SK-N-SH (cell line): ENCODE data around the gene PAPLN. TPM values are rescaled to one million over a fixed set of nuclear protein-coding genes. Genes with fewer than 3 reads are reported as not detected.

Source experiments
- CTCF ChIA-PET: fragments of 300-600, 350-600 bp; formaldehyde crosslinking; extraction: SDS; loops from one replicate; lab custom pipeline; 2021; lab: Yijun Ruan, JAX
- POLR2A ChIA-PET: fragments of 350-600 bp; sonication (Branson Sonifier 250); formaldehyde crosslinking; extraction: SDS; loops from one replicate; lab custom pipeline; 2020; ENCODE audit warnings: antibody characterized with exemption, inconsistent platforms; lab: Yijun Ruan, JAX
- DNase-seq: peaks from one replicate; pipeline ENCODE4 v3.0.0; 2012
- H2AFZ ChIP-seq: fragments of 200-600 bp; sonication (generic); 2 replicates; pipeline ENCODE4 v1.8.1; 2016; ENCODE audit warnings: antibody characterized with exemption, mild to moderate bottlenecking, low read depth
- H3F3A ChIP-seq: fragments of 200-600 bp; sonication (generic); replicated peaks from 2 replicates; pipeline ENCODE3; 2016; ENCODE audit warnings: antibody characterized with exemption, mild to moderate bottlenecking; ENCODE audit not compliant: insufficient read depth
- H3K27ac ChIP-seq, 2 experiments: fragments of 200-500 bp in 1 of 2; fragments of 200-600 bp in 1 of 2; sonication (Bioruptor generic) in 1 of 2; sonication (generic), shearing (Covaris generic) in 1 of 2; 2 replicates each; pipeline versions ENCODE4 v1.5.1 to v1.6.1; 2014 to 2016; ENCODE audit warnings: low read depth in 2 of 2, inconsistent platforms in 1 of 2, low read length in 1 of 2, mild to moderate bottlenecking in 1 of 2, mixed read lengths in 1 of 2
- H3K27me3 ChIP-seq: fragments of 200-600 bp; sonication (generic), shearing (Covaris generic); 2 replicates; pipeline ENCODE4 v1.6.1; 2016; ENCODE audit warnings: mixed run types; ENCODE audit not compliant: insufficient read depth
- H3K36me3 ChIP-seq, 2 experiments: fragments of 200-500 bp in 1 of 2; fragments of 200-600 bp in 1 of 2; sonication (Bioruptor generic) in 1 of 2; sonication (generic) in 1 of 2; replicated peaks in 1 of 2; 2 replicates each; pipeline versions ENCODE3 to v1.5.1; 2014 to 2016; ENCODE audit warnings: low read length in 1 of 2, mild to moderate bottlenecking in 1 of 2; ENCODE audit not compliant: insufficient read depth in 2 of 2, control insufficient read depth in 1 of 2
- H3K4me1 ChIP-seq, 2 experiments: fragments of 200-500 bp in 1 of 2; fragments of 200-600 bp in 1 of 2; sonication (Bioruptor generic) in 1 of 2; sonication (generic), shearing (Covaris generic) in 1 of 2; 2 replicates each; pipeline versions ENCODE4 v1.5.1 to v1.6.1; 2014 to 2016; ENCODE audit warnings: low read depth in 1 of 2, low read length in 1 of 2, mixed run types in 1 of 2; ENCODE audit not compliant: insufficient read depth in 2 of 2, control insufficient read depth in 1 of 2
- H3K4me2 ChIP-seq: fragments of 200-600 bp; sonication (generic), shearing (Covaris generic); 2 replicates; pipeline ENCODE4 v1.6.1; 2017; ENCODE audit warnings: mixed run types
- H3K4me3 ChIP-seq, 2 experiments: fragments of 200-500 bp in 1 of 2; fragments of 200-600 bp in 1 of 2; sonication (Bioruptor generic) in 1 of 2; sonication (generic), shearing (Covaris generic) in 1 of 2; 2 replicates each; pipeline versions ENCODE4 v1.5.1 to v1.8.1; 2014 to 2016; ENCODE audit warnings: low read depth in 2 of 2, inconsistent platforms in 1 of 2, low read length in 1 of 2, mild to moderate bottlenecking in 1 of 2, mixed read lengths in 1 of 2, moderate library complexity in 1 of 2
- H3K79me2 ChIP-seq: fragments of 200-600 bp; sonication (generic); 2 replicates; pipeline ENCODE4 v1.8.1; 2017; ENCODE audit warnings: mild to moderate bottlenecking; ENCODE audit not compliant: insufficient read depth
- H3K9ac ChIP-seq: fragments of 200-600 bp; sonication (generic); 2 replicates; pipeline ENCODE4 v1.6.1; 2017; ENCODE audit warnings: mixed run types
- H3K9me2 ChIP-seq: fragments of 200-600 bp; sonication (generic); 2 replicates; pipeline ENCODE4 v1.6.1; 2017; ENCODE audit warnings: mixed run types
- H3K9me3 ChIP-seq: fragments of 200-600 bp; sonication (generic); 2 replicates; pipeline ENCODE4 v1.6.1; 2017; ENCODE audit warnings: mixed run types, mild to moderate bottlenecking, moderate library complexity
- H4K20me1 ChIP-seq: fragments of 200-600 bp; sonication (generic); 2 replicates; pipeline ENCODE4 v1.6.1; 2017; ENCODE audit warnings: mild to moderate bottlenecking, mixed run types; ENCODE audit not compliant: insufficient read depth
- CHD2 ChIP-seq: fragments of 150-350 bp; IDR thresholded peaks from 2 replicates; pipeline ENCODE4 v1.6.1; 2018; ENCODE audit warnings: low read length; ENCODE audit not compliant: partially characterized antibody
- FOXM1 ChIP-seq: IDR thresholded peaks from 2 replicates; pipeline ENCODE4 v1.4.0; 2012; ENCODE audit warnings: low read depth, mild to moderate bottlenecking
- GATA2 ChIP-seq: sonication (generic); formaldehyde crosslinking; IDR thresholded peaks from 2 replicates; pipeline ENCODE4 v1.5.0; 2020; ENCODE audit warnings: mild to moderate bottlenecking, missing genetic modification reagents
- MAX ChIP-seq: IDR thresholded peaks from 2 replicates; pipeline ENCODE4 v1.4.0; 2012; ENCODE audit warnings: low read depth
- PBX3 ChIP-seq: IDR thresholded peaks from 2 replicates; pipeline ENCODE4; 2012
- POLR2AphosphoS5 ChIP-seq: IDR thresholded peaks from 2 replicates; pipeline ENCODE4 v1.6.1; 2012; ENCODE audit warnings: low read depth, low read length
- RCOR1 ChIP-seq: fragments of 150-350 bp; IDR thresholded peaks from 2 replicates; pipeline ENCODE4 v1.6.1; 2017; ENCODE audit warnings: antibody characterized with exemption, low read length
- RFX5 ChIP-seq: IDR thresholded peaks from 2 replicates; pipeline ENCODE4 v1.6.1; 2012; ENCODE audit warnings: mild to moderate bottlenecking, improper control_type of control experiment, low read length
- RXRA ChIP-seq: IDR thresholded peaks from 2 replicates; pipeline ENCODE4 v1.4.0; 2012; ENCODE audit warnings: low read depth, mild to moderate bottlenecking, borderline replicate concordance
- SIN3A ChIP-seq: IDR thresholded peaks from 2 replicates; pipeline ENCODE4 v1.6.1; 2012; ENCODE audit warnings: low read depth, mild to moderate bottlenecking, low read length, moderate library complexity, borderline replicate concordance
- TAF1 ChIP-seq: IDR thresholded peaks from 2 replicates; pipeline ENCODE4 v1.6.1; 2012; ENCODE audit warnings: low read depth, mild to moderate bottlenecking, low read length, moderate library complexity, borderline replicate concordance
- TEAD4 ChIP-seq: IDR thresholded peaks from 2 replicates; pipeline ENCODE4 v1.4.0; 2012; ENCODE audit warnings: mild to moderate bottlenecking, borderline replicate concordance; ENCODE audit not compliant: insufficient read depth
- USF1 ChIP-seq: IDR thresholded peaks from 2 replicates; pipeline ENCODE4 v1.4.0; 2012; ENCODE audit warnings: low read depth, borderline replicate concordance
- YY1 ChIP-seq: IDR thresholded peaks from 2 replicates; pipeline ENCODE4 v1.4.0; 2012; ENCODE audit warnings: low read depth, mild to moderate bottlenecking
- WGBS: methylation state at CpG from one replicate; pipeline ENCODE4 v1.1.6; 2017; ENCODE audit warnings: low lambda C conversion rate; 5-methylcytosine and 5-hydroxymethylcytosine counted together
- polyA plus RNA-seq, 3 experiments: library from polyadenylated mRNA; depleted of rRNA; stranded (reverse); fragments of >200 nt; gene quantifications; 2 replicates each; pipeline ENCODE4 v1.2.3, GENCODE V29; 2012
- TF ChIP-seq, protein P1 (sequence below): IDR thresholded peaks from 2 replicates; pipeline ENCODE4 v1.6.1; 2012; ENCODE audit warnings: mild to moderate bottlenecking, low read depth, low read length, moderate library complexity

Gene PAPLN
- polyA plus RNA-seq, 1 of the 3 experiments (the other 2 are of a cell fraction) = 0.13 TPM

DNA sequence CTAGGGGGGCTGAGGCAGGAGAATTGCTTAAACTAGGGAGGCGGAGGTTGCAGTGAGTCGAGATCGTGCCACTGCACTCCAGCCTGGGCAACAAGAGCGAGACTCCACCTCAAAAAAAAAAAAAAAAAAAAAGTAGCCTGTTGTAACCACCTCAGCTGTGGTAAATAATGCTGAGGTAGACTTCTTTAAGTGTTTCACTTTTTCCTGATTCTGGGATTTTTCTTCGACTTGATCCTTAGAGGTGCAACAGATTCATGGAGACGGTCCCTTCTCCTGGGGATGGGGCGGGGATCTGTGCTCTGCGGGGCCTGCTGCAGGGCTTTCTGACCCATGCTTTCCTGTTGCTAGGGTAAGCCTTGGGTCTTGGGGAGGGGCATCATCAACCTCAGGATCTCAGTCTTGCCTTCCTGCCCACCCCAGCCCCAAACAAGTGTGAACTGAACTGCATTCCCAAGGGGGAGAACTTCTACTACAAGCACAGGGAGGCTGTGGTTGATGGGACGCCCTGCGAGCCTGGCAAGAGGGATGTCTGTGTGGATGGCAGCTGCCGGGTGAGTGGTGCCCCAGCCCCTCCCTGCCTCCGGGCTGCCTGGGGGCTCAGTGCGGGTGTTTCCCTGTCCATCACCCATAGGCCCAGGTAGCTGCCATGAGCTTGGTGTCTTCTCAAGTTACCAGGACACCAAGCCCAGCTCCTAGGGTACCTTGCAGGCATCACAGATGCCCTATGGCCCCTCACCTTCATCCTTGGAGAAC is 12.4 kb downstream of the PAPLN start:
- Histone ChIP-seq H3K36me3 (no peaks in the 10 kb centered on the region), H3K4me1 (no peaks in the 10 kb centered on the region), H3K9me3 (no peaks in the 10 kb centered on the region), H3F3A (no peaks in the 10 kb centered on the region), H4K20me1 (no peaks in the 10 kb centered on the region), H3K79me2 (no peaks in the 10 kb centered on the region), H3K27ac (no peak overlapping the region), H3K9ac (no peak overlapping the region), H2AFZ (no peak overlapping the region), H3K4me3 (no peak overlapping the region), H3K4me2 (no peak overlapping the region), H3K27me3 (no peaks in the 10 kb centered on the region), H3K9me2 (no peaks in the 10 kb centered on the region)
- POLR2A ChIA-PET = no interaction called here
- TF ChIP-seq POLR2AphosphoS5 (no peak), TAF1 (no peak), SIN3A (no peak), RCOR1 (no peak), MAX (no peak), USF1 (no peak), PBX3 (no peak), RXRA (no peak), CHD2 (no peak), RFX5 (no peak), GATA2 (no peak), FOXM1 (no peak), YY1 (no peak), TEAD4 (no peak)
- TF ChIP-seq, protein P1, sequence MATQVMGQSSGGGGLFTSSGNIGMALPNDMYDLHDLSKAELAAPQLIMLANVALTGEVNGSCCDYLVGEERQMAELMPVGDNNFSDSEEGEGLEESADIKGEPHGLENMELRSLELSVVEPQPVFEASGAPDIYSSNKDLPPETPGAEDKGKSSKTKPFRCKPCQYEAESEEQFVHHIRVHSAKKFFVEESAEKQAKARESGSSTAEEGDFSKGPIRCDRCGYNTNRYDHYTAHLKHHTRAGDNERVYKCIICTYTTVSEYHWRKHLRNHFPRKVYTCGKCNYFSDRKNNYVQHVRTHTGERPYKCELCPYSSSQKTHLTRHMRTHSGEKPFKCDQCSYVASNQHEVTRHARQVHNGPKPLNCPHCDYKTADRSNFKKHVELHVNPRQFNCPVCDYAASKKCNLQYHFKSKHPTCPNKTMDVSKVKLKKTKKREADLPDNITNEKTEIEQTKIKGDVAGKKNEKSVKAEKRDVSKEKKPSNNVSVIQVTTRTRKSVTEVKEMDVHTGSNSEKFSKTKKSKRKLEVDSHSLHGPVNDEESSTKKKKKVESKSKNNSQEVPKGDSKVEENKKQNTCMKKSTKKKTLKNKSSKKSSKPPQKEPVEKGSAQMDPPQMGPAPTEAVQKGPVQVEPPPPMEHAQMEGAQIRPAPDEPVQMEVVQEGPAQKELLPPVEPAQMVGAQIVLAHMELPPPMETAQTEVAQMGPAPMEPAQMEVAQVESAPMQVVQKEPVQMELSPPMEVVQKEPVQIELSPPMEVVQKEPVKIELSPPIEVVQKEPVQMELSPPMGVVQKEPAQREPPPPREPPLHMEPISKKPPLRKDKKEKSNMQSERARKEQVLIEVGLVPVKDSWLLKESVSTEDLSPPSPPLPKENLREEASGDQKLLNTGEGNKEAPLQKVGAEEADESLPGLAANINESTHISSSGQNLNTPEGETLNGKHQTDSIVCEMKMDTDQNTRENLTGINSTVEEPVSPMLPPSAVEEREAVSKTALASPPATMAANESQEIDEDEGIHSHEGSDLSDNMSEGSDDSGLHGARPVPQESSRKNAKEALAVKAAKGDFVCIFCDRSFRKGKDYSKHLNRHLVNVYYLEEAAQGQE = no peak
- 85% methylated on average over 13 of the region's 13 CpGs for WGBS
- DNase-seq = peak; percentile 27
- CTCF ChIA-PET = no interaction called here
